H1 (cell line): ENCODE data around the gene ACTL9. TPM values are rescaled to one million over a fixed set of nuclear protein-coding genes. Genes with fewer than 3 reads are reported as not detected.

Source experiments
- CEBPB ChIP-seq: IDR thresholded peaks from 2 replicates; pipeline ENCODE4 v1.6.1; 2012; ENCODE audit warnings: low read depth, low read length
- GABPA ChIP-seq: IDR thresholded peaks from 2 replicates; pipeline ENCODE4 v1.6.1; 2011; ENCODE audit warnings: mild to moderate bottlenecking, low read length, moderate library complexity, borderline replicate concordance; ENCODE audit not compliant: insufficient read depth
- HDAC2 ChIP-seq, 2 experiments: fragments of 300-600 bp in 1 of 2; sonication (generic) in 1 of 2; IDR thresholded peaks; 2 replicates each; pipeline ENCODE4 v1.6.1; 2011 to 2012; ENCODE audit warnings: low read depth in 2 of 2, low read length in 2 of 2, mild to moderate bottlenecking in 2 of 2, moderate library complexity in 2 of 2, borderline replicate concordance in 1 of 2, inconsistent platforms in 1 of 2
- JUND ChIP-seq: IDR thresholded peaks from 2 replicates; pipeline ENCODE4 v1.6.1; 2011; ENCODE audit warnings: mild to moderate bottlenecking, improper control_type of control experiment, low read length
- PHF8 ChIP-seq: fragments of 200-600 bp; sonication (generic); conservative IDR thresholded peaks from 2 replicates; pipeline ENCODE4 v1.7.1; 2012; ENCODE audit warnings: low read depth, mild to moderate bottlenecking, inconsistent platforms, low read length, moderate library complexity
- SIN3A ChIP-seq, 2 experiments: IDR thresholded peaks in 1 of 2; conservative IDR thresholded peaks in 1 of 2; 2 replicates each; pipeline ENCODE4 v1.6.1; 2011 to 2012; ENCODE audit warnings: low read length in 2 of 2, improper control_type of control experiment in 1 of 2, low read depth in 1 of 2, mild to moderate bottlenecking in 1 of 2
- SP1 ChIP-seq: IDR thresholded peaks from 2 replicates; pipeline ENCODE4 v1.6.1; 2011; ENCODE audit warnings: low read depth, low read length
- TAF1 ChIP-seq: IDR thresholded peaks from 2 replicates; pipeline ENCODE4 v1.6.1; 2011; ENCODE audit warnings: mild to moderate bottlenecking, low read depth, low read length
- polyA plus RNA-seq, 7 experiments: library from polyadenylated mRNA; depleted of rRNA in 3 of 7; stranded (reverse) in 5 of 7; unstranded in 2 of 7; fragments of >200 nt in 5 of 7; fragments of 200-250 nt in 2 of 7; gene quantifications; 1 replicate in 5 of 7; 2 replicates in 1 of 7; 4 replicates in 1 of 7; pipeline versions ENCODE4 v1.2.1 to v1.2.3, GENCODE V29; 2011 to 2013; ENCODE audit warnings: missing spikeins in 2 of 7, mixed read lengths in 2 of 7
- total RNA-seq: library from RNA; stranded (reverse); fragmentation: NEBNext Ultra II Directional; extraction: Animal tissue kit (Norgen Biotek cat#: 25700); gene quantifications from 2 replicates; pipeline ENCODE4 v1.2.1, GENCODE V29; 2021
- TF ChIP-seq, protein P1 (sequence below): fragments of 300-600 bp; sonication (generic); IDR thresholded peaks from 2 replicates; pipeline ENCODE4 v1.7.1; 2012; ENCODE audit warnings: low read length, moderate library complexity, mild to moderate bottlenecking, inconsistent platforms; ENCODE audit not compliant: insufficient replicate concordance
- TF ChIP-seq, protein P2 (sequence below): IDR thresholded peaks from 2 replicates; pipeline ENCODE4 v1.6.1; 2012; ENCODE audit warnings: inconsistent platforms

Gene ACTL9
- total and polyA plus RNA-seq, 2 of the 8 experiments (the other 6 are each of a cell fraction or from before 2014, with no cell fraction given), result not detected

- TF ChIP-seq, protein P1, sequence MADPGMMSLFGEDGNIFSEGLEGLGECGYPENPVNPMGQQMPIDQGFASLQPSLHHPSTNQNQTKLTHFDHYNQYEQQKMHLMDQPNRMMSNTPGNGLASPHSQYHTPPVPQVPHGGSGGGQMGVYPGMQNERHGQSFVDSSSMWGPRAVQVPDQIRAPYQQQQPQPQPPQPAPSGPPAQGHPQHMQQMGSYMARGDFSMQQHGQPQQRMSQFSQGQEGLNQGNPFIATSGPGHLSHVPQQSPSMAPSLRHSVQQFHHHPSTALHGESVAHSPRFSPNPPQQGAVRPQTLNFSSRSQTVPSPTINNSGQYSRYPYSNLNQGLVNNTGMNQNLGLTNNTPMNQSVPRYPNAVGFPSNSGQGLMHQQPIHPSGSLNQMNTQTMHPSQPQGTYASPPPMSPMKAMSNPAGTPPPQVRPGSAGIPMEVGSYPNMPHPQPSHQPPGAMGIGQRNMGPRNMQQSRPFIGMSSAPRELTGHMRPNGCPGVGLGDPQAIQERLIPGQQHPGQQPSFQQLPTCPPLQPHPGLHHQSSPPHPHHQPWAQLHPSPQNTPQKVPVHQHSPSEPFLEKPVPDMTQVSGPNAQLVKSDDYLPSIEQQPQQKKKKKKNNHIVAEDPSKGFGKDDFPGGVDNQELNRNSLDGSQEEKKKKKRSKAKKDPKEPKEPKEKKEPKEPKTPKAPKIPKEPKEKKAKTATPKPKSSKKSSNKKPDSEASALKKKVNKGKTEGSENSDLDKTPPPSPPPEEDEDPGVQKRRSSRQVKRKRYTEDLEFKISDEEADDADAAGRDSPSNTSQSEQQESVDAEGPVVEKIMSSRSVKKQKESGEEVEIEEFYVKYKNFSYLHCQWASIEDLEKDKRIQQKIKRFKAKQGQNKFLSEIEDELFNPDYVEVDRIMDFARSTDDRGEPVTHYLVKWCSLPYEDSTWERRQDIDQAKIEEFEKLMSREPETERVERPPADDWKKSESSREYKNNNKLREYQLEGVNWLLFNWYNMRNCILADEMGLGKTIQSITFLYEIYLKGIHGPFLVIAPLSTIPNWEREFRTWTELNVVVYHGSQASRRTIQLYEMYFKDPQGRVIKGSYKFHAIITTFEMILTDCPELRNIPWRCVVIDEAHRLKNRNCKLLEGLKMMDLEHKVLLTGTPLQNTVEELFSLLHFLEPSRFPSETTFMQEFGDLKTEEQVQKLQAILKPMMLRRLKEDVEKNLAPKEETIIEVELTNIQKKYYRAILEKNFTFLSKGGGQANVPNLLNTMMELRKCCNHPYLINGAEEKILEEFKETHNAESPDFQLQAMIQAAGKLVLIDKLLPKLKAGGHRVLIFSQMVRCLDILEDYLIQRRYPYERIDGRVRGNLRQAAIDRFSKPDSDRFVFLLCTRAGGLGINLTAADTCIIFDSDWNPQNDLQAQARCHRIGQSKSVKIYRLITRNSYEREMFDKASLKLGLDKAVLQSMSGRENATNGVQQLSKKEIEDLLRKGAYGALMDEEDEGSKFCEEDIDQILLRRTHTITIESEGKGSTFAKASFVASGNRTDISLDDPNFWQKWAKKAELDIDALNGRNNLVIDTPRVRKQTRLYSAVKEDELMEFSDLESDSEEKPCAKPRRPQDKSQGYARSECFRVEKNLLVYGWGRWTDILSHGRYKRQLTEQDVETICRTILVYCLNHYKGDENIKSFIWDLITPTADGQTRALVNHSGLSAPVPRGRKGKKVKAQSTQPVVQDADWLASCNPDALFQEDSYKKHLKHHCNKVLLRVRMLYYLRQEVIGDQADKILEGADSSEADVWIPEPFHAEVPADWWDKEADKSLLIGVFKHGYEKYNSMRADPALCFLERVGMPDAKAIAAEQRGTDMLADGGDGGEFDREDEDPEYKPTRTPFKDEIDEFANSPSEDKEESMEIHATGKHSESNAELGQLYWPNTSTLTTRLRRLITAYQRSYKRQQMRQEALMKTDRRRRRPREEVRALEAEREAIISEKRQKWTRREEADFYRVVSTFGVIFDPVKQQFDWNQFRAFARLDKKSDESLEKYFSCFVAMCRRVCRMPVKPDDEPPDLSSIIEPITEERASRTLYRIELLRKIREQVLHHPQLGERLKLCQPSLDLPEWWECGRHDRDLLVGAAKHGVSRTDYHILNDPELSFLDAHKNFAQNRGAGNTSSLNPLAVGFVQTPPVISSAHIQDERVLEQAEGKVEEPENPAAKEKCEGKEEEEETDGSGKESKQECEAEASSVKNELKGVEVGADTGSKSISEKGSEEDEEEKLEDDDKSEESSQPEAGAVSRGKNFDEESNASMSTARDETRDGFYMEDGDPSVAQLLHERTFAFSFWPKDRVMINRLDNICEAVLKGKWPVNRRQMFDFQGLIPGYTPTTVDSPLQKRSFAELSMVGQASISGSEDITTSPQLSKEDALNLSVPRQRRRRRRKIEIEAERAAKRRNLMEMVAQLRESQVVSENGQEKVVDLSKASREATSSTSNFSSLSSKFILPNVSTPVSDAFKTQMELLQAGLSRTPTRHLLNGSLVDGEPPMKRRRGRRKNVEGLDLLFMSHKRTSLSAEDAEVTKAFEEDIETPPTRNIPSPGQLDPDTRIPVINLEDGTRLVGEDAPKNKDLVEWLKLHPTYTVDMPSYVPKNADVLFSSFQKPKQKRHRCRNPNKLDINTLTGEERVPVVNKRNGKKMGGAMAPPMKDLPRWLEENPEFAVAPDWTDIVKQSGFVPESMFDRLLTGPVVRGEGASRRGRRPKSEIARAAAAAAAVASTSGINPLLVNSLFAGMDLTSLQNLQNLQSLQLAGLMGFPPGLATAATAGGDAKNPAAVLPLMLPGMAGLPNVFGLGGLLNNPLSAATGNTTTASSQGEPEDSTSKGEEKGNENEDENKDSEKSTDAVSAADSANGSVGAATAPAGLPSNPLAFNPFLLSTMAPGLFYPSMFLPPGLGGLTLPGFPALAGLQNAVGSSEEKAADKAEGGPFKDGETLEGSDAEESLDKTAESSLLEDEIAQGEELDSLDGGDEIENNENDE, result no peak
- TF ChIP-seq PHF8, result no peak
- TF ChIP-seq SP1, result no peak
- no peak for TF ChIP-seq GABPA
- no peak for TF ChIP-seq JUND
- no peak for TF ChIP-seq CEBPB
- no peak for TF ChIP-seq HDAC2 (IDR thresholded peaks at IDR 0.05; ENCODE audit: borderline replicate concordance in 1 of 2, low read depth in 2 of 2, low read length in 2 of 2)
- TF ChIP-seq TAF1, result no peak
- TF ChIP-seq, protein P2, sequence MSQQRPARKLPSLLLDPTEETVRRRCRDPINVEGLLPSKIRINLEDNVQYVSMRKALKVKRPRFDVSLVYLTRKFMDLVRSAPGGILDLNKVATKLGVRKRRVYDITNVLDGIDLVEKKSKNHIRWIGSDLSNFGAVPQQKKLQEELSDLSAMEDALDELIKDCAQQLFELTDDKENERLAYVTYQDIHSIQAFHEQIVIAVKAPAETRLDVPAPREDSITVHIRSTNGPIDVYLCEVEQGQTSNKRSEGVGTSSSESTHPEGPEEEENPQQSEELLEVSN, result no peak
- no peak for TF ChIP-seq SIN3A (conservative IDR thresholded peaks at IDR 0.05 in 1 of 2, IDR thresholded peaks at IDR 0.05 in 1 of 2; ENCODE audit: low read depth in 1 of 2, low read length in 2 of 2)
Measured at GRCh38 chr19:8680676-8681344, 17.8 kb downstream of the ACTL9 start (continued).
